GM19324 (cell line): ENCODE measurements around the gene RASSF8.

Experiments used
- ATAC-seq: cut with Tn5 transposase; IDR thresholded peaks from one replicate; pipeline ENCODE4 v1.9.1; 2021; ENCODE audit warnings: mild to moderate bottlenecking, moderate library complexity; ENCODE audit not compliant: unreplicated experiment, low FRiP score

RASSF8 gene

GRCh38 chr12:26121323-26122060, 163.0 kb downstream of the RASSF8 start:
- ATAC-seq, result no peak

GRCh38 chr12:26122061-26122680, 163.7 kb downstream of the RASSF8 start:
- no peak for ATAC-seq

GRCh38 chr12:26122681-26123481, 164.4 kb downstream of the RASSF8 start:
- ATAC-seq, result no peak

DNA sequence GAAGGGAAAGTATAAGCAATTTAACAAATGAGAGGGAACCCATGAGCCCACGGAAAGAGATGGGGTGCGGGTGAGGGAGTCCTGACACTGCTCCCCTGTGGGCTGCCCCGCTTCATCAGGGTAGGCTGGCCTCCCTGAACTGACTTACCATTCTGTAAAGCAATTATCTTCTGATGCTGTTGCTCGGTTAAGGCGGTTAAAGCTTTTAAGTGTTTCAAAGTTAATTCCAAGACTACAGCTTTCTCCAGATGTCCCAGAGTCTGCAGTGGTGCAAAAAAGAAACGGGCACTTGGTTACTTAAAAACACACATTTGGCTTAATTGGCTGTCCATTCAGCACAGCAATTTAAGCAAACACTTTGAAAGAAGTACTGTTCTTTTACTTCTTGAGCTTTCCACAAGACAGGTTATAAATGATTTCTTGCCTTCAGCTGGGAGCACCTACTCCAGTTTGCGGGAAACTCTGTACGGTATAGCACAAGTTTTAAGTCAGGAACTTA, 165.0 kb downstream of the RASSF8 start:
- no peak for ATAC-seq

- ATAC-seq, result peak; percentile 24
Observed at GRCh38 chr12:26124446-26125399, 166.2 kb downstream of the RASSF8 start, which contains the start of gene BHLHE41. TSS of gene BHLHE41 (minus strand) at chr12:26125037. CDS start at chr12:26124779, 258 bp downstream.

GRCh38 chr12:26125400-26126339, 167.2 kb downstream of the RASSF8 start:
- peak; percentile 35 for ATAC-seq

DNA sequence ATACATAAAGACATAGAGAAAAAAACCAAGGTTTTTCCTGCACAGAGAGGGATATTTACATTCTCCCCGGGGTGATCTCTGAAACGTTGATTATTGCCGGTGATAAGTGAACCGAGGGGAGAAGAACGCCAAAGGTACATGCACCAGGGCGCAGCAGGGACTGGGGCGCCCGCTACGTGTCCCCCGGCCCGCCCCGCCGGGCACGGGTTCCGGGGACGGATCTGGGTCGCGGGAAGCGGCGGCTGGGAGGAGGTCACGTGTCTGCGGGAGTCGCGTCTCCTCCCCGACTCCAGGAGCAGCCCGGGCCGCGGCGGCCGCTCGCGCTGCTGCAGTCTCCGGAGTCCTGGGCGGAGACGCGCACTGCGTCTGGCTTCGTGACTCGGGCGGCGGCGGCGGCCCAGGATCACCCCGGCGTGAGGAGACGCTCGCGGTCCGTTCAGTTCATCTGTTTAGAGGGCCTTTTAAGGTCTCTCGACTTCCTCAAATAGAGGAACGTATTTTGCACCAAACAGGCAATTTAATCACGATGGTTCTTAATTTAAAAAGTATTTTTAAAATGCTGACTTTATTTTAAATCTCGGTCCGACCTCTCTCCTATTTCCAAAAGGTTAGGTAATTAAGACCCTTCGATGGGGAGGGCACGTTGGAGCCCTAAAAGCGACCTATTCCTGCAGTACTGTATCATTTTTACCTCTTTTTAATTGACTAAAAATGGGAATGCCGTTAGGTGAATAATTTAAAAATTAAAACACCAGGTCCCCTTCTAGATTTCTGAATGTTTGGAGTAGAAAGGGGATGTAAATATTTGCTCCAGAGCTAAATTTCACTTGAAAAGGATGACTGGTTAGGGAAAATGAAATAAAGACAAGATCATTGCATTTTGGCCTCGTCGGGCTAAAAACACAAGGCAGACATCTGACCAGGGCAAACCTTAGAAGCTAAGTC, 168.1 kb downstream of the RASSF8 start:
- ATAC-seq, result peak; percentile 41

- no peak for ATAC-seq
Observed at GRCh38 chr12:26127404-26127803, 168.9 kb downstream of the RASSF8 start.

DNA sequence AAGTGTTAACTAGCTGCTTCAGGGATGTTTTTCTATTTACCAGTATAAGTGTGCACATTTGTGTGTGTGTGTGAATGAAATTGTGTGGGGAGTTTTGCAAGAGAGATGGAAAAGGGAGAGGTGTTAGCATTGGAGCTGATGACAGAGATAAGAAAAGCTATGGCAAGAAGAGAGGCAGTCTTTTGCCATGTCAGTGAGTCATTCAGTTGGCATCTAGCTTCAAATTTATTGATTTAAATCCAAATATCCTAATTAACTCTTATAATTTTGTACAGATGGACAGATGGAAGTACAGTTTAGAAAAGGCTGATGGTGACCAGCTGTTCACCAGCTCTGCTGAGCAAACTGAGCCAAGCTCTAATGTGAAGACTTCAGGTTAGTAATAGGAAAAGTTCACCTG, 169.7 kb downstream of the RASSF8 start:
- no peak for ATAC-seq
